NCI-H345 (cell line): ENCODE data around the gene HACL1.
"Not testable (repeated sequence)": the region's sequence is repeated elsewhere in the genome, so short reads cannot be mapped to it uniquely, and the experiment has no call there.

Source experiments
- DNase-seq: peaks from one replicate; lab custom pipeline; 2025; lab: John Stamatoyannopoulos, UW

HACL1 gene

GRCh38 chr3:15579051-15579450, 22.3 kb downstream of the HACL1 start:
- no peak for DNase-seq

- DNase-seq = no peak
Observed at GRCh38 chr3:15578289-15578867, 23.0 kb downstream of the HACL1 start.

- no peak for DNase-seq
Observed at GRCh38 chr3:15576475-15576874, 24.9 kb downstream of the HACL1 start.

GRCh38 chr3:15575446-15575845, 25.9 kb downstream of the HACL1 start:
- DNase-seq = no peak

GRCh38 chr3:15572138-15572537, 29.2 kb downstream of the HACL1 start:
- no peak for DNase-seq

GRCh38 chr3:15563190-15563589, 38.2 kb downstream of the HACL1 start:
- DNase-seq = no peak

GRCh38 chr3:15562560-15562959, 38.8 kb downstream of the HACL1 start:
- DNase-seq = no peak

GRCh38 chr3:15558581-15558980, 42.8 kb downstream of the HACL1 start:
- no peak for DNase-seq

GRCh38 chr3:15557511-15557946, 43.8 kb downstream of the HACL1 start:
- peak; percentile 33 for DNase-seq

GRCh38 chr3:15556512-15556911, 44.9 kb downstream of the HACL1 start:
- DNase-seq = no peak

- no peak for DNase-seq
Observed at GRCh38 chr3:15553749-15554148, 47.6 kb downstream of the HACL1 start.

- no peak for DNase-seq
Observed at GRCh38 chr3:15551902-15552301, 49.5 kb downstream of the HACL1 start.

- DNase-seq = no peak
Observed at GRCh38 chr3:15549846-15550245, 51.5 kb downstream of the HACL1 start.

GRCh38 chr3:15542614-15543013, 58.8 kb downstream of the HACL1 start:
- DNase-seq = no peak

GRCh38 chr3:15541371-15541770, 60.0 kb downstream of the HACL1 start:
- DNase-seq = no peak

- DNase-seq = no peak
Observed at GRCh38 chr3:15539066-15539465, 62.3 kb downstream of the HACL1 start.

- DNase-seq = no peak
Observed at GRCh38 chr3:15538345-15538744, 63.0 kb downstream of the HACL1 start.

GRCh38 chr3:15536856-15537255, 64.5 kb downstream of the HACL1 start:
- DNase-seq = no peak

- no peak for DNase-seq
Observed at GRCh38 chr3:15535732-15536131, 65.6 kb downstream of the HACL1 start.

- DNase-seq = not testable (repeated sequence)
Observed at GRCh38 chr3:15532614-15533013, 68.8 kb downstream of the HACL1 start.

GRCh38 chr3:15531346-15531745, 70.0 kb downstream of the HACL1 start:
- DNase-seq = no peak

- no peak for DNase-seq
Observed at GRCh38 chr3:15528854-15529537, 72.4 kb downstream of the HACL1 start.

GRCh38 chr3:15527031-15527459, 74.3 kb downstream of the HACL1 start:
- DNase-seq = no peak

GRCh38 chr3:15525790-15526189, 75.6 kb downstream of the HACL1 start:
- DNase-seq = no peak
